K562 (cell line): ENCODE measurements around the gene FOXR1. TPM values are rescaled to one million over a fixed set of nuclear protein-coding genes. Genes with fewer than 3 reads are reported as not detected.
A peak's percentile ranks its signal among the peaks of the same experiment; 100 is the strongest.

Experiments used
- ATAC-seq: fragments of 200-7000 bp; cut with Tn5 transposase; 3 replicates; pipeline ENCODE4 v1.9.1; 2020; ENCODE audit warnings: moderate library complexity
- BruUV-seq: library from RNA; stranded (reverse); fragments of 400-500 nt; replicated peaks from 2 replicates; lab custom pipeline; 2021; lab: Mats Ljungman, UMichigan
- CTCF ChIA-PET: fragments of 300-600 bp; formaldehyde crosslinking; extraction: SDS; loops from one replicate; lab custom pipeline; 2021; ENCODE audit warnings: low intra/inter-chr PET ratio; lab: Yijun Ruan, JAX
- POLR2A ChIA-PET: fragments of 300-600, 350-650 bp; sonication (Branson Sonifier 250); formaldehyde crosslinking; extraction: SDS; loops from one replicate; lab custom pipeline; 2021; ENCODE audit warnings: antibody characterized with exemption, inconsistent platforms; lab: Yijun Ruan, JAX
- DNase-seq, 4 experiments: peaks; one replicate each; pipeline versions ENCODE4 v3.0.0 to v3.0.0-alpha.2; 2011 to 2018; ENCODE audit warnings: low spot score in 3 of 4, mixed read lengths in 3 of 4; ENCODE audit errors: extremely low read depth in 1 of 4
- FAIRE-seq: peaks from 2 replicates; lab custom pipeline; 2011; peaks lifted over from hg19 to GRCh38; lab: Jason Lieb, UNC
- H2AFZ ChIP-seq: 2 replicates; pipeline ENCODE4 v1.6.0; 2011; ENCODE audit warnings: low read depth, low read length, control low read depth, inconsistent platforms
- H3K27ac ChIP-seq: fragments of 200-600 bp; 3 replicates; pipeline ENCODE4 v1.8.0; 2011; ENCODE audit warnings: low read depth, mild to moderate bottlenecking, control low read depth, inconsistent platforms, low read length, moderate library complexity, mixed read lengths; ENCODE audit errors: extremely low read depth
- H3K27me3 ChIP-seq, 2 experiments: fragments of 300-600 bp in 1 of 2; 2 replicates in 1 of 2; 3 replicates in 1 of 2; pipeline versions ENCODE4 v1.6.0 to v1.8.0; 2011; ENCODE audit warnings: inconsistent platforms in 2 of 2, low read length in 2 of 2, mild to moderate bottlenecking in 1 of 2, mixed read lengths in 1 of 2, moderate library complexity in 1 of 2; ENCODE audit not compliant: control insufficient read depth in 2 of 2, insufficient read depth in 2 of 2
- H3K36me3 ChIP-seq: fragments of 300-600 bp; 3 replicates; pipeline ENCODE4 v1.8.0; 2011; ENCODE audit warnings: mild to moderate bottlenecking, low read length, inconsistent platforms; ENCODE audit not compliant: control insufficient read depth, insufficient read depth
- H3K4me1 ChIP-seq, 2 experiments: fragments of 200-600 bp in 1 of 2; replicated peaks in 1 of 2; 2 replicates in 1 of 2; 3 replicates in 1 of 2; pipeline versions ENCODE4 v1.5.1 to v1.8.0; 2011; ENCODE audit warnings: inconsistent platforms in 2 of 2, low read length in 2 of 2, mild to moderate bottlenecking in 1 of 2, mixed read lengths in 1 of 2, moderate library complexity in 1 of 2; ENCODE audit not compliant: control insufficient read depth in 2 of 2, insufficient read depth in 2 of 2
- H3K4me2 ChIP-seq: 2 replicates; pipeline ENCODE4 v1.6.1; 2011; ENCODE audit warnings: low read length, control low read depth, inconsistent platforms, mixed read lengths; ENCODE audit not compliant: insufficient read depth
- H3K4me3 ChIP-seq: fragments of 200-600 bp; sonication (generic), shearing (Covaris generic); 2 replicates; pipeline ENCODE4 v1.5.1; 2016; ENCODE audit warnings: control low read depth, inconsistent platforms
- H3K79me2 ChIP-seq: fragments of 200-600 bp; 3 replicates; pipeline ENCODE4 v1.8.0; 2011; ENCODE audit warnings: low read length, inconsistent platforms; ENCODE audit not compliant: control insufficient read depth, insufficient read depth
- H3K9ac ChIP-seq, 2 experiments: 2 replicates each; pipeline versions ENCODE4 v1.6.0 to v1.6.1; 2011; ENCODE audit warnings: low read depth in 2 of 2, low read length in 2 of 2, control low read depth in 1 of 2, inconsistent platforms in 1 of 2, mild to moderate bottlenecking in 1 of 2, mixed read lengths in 1 of 2; ENCODE audit not compliant: insufficient read depth in 1 of 2
- H3K9me1 ChIP-seq: one replicate; pipeline ENCODE4 v1.6.0; 2011; ENCODE audit warnings: inconsistent platforms, mild to moderate bottlenecking, low read length, moderate library complexity; ENCODE audit not compliant: control insufficient read depth, insufficient read depth
- H3K9me3 ChIP-seq: replicated peaks from 2 replicates; pipeline ENCODE4 v1.5.1; 2011; ENCODE audit warnings: low read depth, low read length, inconsistent platforms; ENCODE audit not compliant: control insufficient read depth, insufficient read depth
- H4K20me1 ChIP-seq: replicated peaks from 2 replicates; pipeline ENCODE4 v1.6.1; 2011; ENCODE audit warnings: low read length, inconsistent platforms, mixed read lengths; ENCODE audit not compliant: control insufficient read depth, insufficient read depth
- C11orf30 ChIP-seq: fragments of 450-650 bp; IDR thresholded peaks from 2 replicates; pipeline ENCODE4 v1.6.1; 2016; ENCODE audit warnings: low read depth, mild to moderate bottlenecking
- CLOCK ChIP-seq: fragments of 250-450 bp; sonication (Bioruptor Pico); IDR thresholded peaks from 2 replicates; pipeline ENCODE4 v1.4.0; 2020; ENCODE audit warnings: mild to moderate bottlenecking, moderate library complexity, borderline replicate concordance
- EGR1 ChIP-seq: fragments of 450-650 bp; conservative IDR thresholded peaks from 2 replicates; pipeline ENCODE4 v1.6.1; 2017; ENCODE audit warnings: mild to moderate bottlenecking
- ETV1 ChIP-seq: fragments of 450-650 bp; conservative IDR thresholded peaks from 2 replicates; pipeline ENCODE4 v1.6.1; 2016; ENCODE audit warnings: missing genetic modification characterization, control low read depth, low read depth, missing compliant biosample characterization
- FIP1L1 ChIP-seq: fragments of 200-400 bp; formaldehyde crosslinking; IDR thresholded peaks from 2 replicates; pipeline ENCODE4 v1.6.1; 2018; ENCODE audit warnings: mild to moderate bottlenecking, low read depth, low read length; ENCODE audit not compliant: poor library complexity, severe bottlenecking
- MAFG ChIP-seq: fragments of 450-650 bp; conservative IDR thresholded peaks from 2 replicates; pipeline ENCODE4 v1.6.1; 2016; ENCODE audit warnings: missing genetic modification characterization, missing compliant biosample characterization
- MCM7 ChIP-seq, 2 experiments: fragments of 450-650 bp; IDR thresholded peaks; 2 replicates each; pipeline ENCODE4 v1.6.1; 2016 to 2018
- NUFIP1 ChIP-seq: fragments of 450-650 bp; IDR thresholded peaks from 2 replicates; pipeline ENCODE4 v1.6.1; 2018; ENCODE audit not compliant: partially characterized antibody
- PRDM10 ChIP-seq: fragments of 450-650 bp; IDR thresholded peaks from 2 replicates; pipeline ENCODE4 v1.6.1; 2018; ENCODE audit not compliant: partially characterized antibody
- RBM25 ChIP-seq: fragments of 200-400 bp; formaldehyde crosslinking; IDR thresholded peaks from 2 replicates; pipeline ENCODE4 v1.6.1; 2018; ENCODE audit warnings: low read length, low read depth, moderate library complexity; ENCODE audit not compliant: severe bottlenecking
- SIRT6 ChIP-seq: IDR thresholded peaks from one replicate; pipeline ENCODE4 v1.6.1; 2012; ENCODE audit warnings: low read depth, mild to moderate bottlenecking, control low read depth, inconsistent platforms, low read length, moderate library complexity
- TAF15 ChIP-seq: fragments of 200-400 bp; formaldehyde crosslinking; IDR thresholded peaks from 2 replicates; pipeline ENCODE4 v1.6.1; 2017; ENCODE audit warnings: mild to moderate bottlenecking, low read depth, low read length, moderate library complexity
- ZNF239 ChIP-seq: fragments of 250-450 bp; sonication (Bioruptor Pico); IDR thresholded peaks from 2 replicates; pipeline ENCODE4 v1.4.0; 2020; ENCODE audit warnings: mild to moderate bottlenecking
- ZNF263 ChIP-seq: sonication (generic); formaldehyde crosslinking; IDR thresholded peaks from 2 replicates; pipeline ENCODE4 v1.8.0; 2022; ENCODE audit warnings: mild to moderate bottlenecking, missing genetic modification reagents, borderline replicate concordance
- WGBS: fragments of 100-300 bp; shearing (Covaris generic); methylation state at CpG from one replicate; pipeline ENCODE4 v1.1.6; 2016; ENCODE audit warnings: low coverage, mixed read lengths; ENCODE audit not compliant: insufficient coverage; ENCODE audit errors: missing lambda C conversion rate; 5-methylcytosine and 5-hydroxymethylcytosine counted together
- in situ Hi-C: fragments of 300-500 bp; cut with MboI; formaldehyde crosslinking; loops from 4 replicates; pipeline ENCODE4 v1.15.0; 2018; ENCODE audit warnings: inconsistent platforms, mixed read lengths
- intact Hi-C: fragments of 100-400 bp; cut with micrococcal nuclease; formaldehyde crosslinking; loops from 2 replicates; pipeline ENCODE4 v1.14.2; 2022
- polyA plus RNA-seq, 8 experiments: library from polyadenylated mRNA; depleted of rRNA in 4 of 8; stranded (reverse) in 5 of 8; unstranded in 3 of 8; fragments of >200 nt; fragmentation: Nextera tagmentation in 2 of 8; fragmentation: Illumina TruSeq in 1 of 8; extraction: Ambion mirVana in 2 of 8; extraction: Trizol in 1 of 8; gene quantifications; 2 replicates each; pipeline versions ENCODE4 v1.2.1 to v1.2.3, GENCODE V29; 2011 to 2014; ENCODE audit warnings: inconsistent platforms in 1 of 8, missing spikeins in 1 of 8
- total RNA-seq, 7 experiments: library from RNA; depleted of rRNA in 6 of 7; stranded (reverse); fragments of >200 nt in 6 of 7; fragmentation: Illumina TruSeq in 2 of 7; extraction: Trizol in 2 of 7; gene quantifications; 2 replicates each; pipeline versions ENCODE4 v1.2.1 to v1.2.3, GENCODE V29; 2011 to 2021; ENCODE audit warnings: low replicate concordance in 1 of 7

Gene FOXR1
- total and polyA plus RNA-seq, 9 of the 15 experiments (the other 6 are each of a cell fraction or from before 2014, with no cell fraction given): not detected

- DNase-seq (peak; percentile 43 to 79 (median 51)), ATAC-seq (peak; percentile 46), FAIRE-seq (peak; percentile 84)
- Histone ChIP-seq H3K36me3 (peaks cover 47% of the 10 kb centered on the region), H3K79me2 (peaks cover 39% of the 10 kb centered on the region), H3K9me3 (no peaks in the 10 kb centered on the region), H3K27me3 (no peaks in the 10 kb centered on the region), H3K9ac (peak overlapping the region; percentile 86 to 99; a peak in 3 of 4 replicates), H3K4me3 (peak overlapping the region; percentile 92), H3K27ac (peak overlapping the region; percentile 92), H3K4me1 (peaks cover 40 to 49% of the 10 kb centered on the region in 2 experiments), H4K20me1 (peaks cover 16% of the 10 kb centered on the region), H3K4me2 (peak overlapping the region; percentile 98), H2AFZ (peak overlapping the region; percentile 35; the same call in 1 of the 2 replicates), H3K9me1 (no peaks in the 10 kb centered on the region)
- intact Hi-C loops (loop anchor here (1.0 to 2.0 kb wide), 2 partner anchors 11 to 71 kb away; partner anchors contain the start of genes DPAGT1, RPS25 and TRAPPC4), in situ Hi-C loops (no loop called here)
- TSS peak; percentile 58 for BruUV-seq
- CTCF ChIA-PET: no interaction called here
- WGBS: 7% methylated on average over 10 of the region's 10 CpGs
- POLR2A ChIA-PET: interaction anchor here (0.6 to 1.2 kb wide), 7 partner anchors 11 to 294 kb away, joined by 3 to 4 read pairs (median 4); partner anchors contain the start of gene VPS11
- TF ChIP-seq MCM7 (IDR thresholded peaks at IDR 0.05) (no peak), PRDM10 (peak; percentile 9), ZNF263 (CRISPR knock-in tag) (peak; percentile 68; the same call in 1 of the 2 replicates), ZNF239 (CRISPR knock-in tag) (no peak), C11orf30 (peak; percentile 98), FIP1L1 (no peak), MAFG (peak; percentile 95), NUFIP1 (no peak), TAF15 (no peak), EGR1 (peak; percentile 37), SIRT6 (no peak), ETV1 (peak; percentile 2; the same call in 1 of the 2 replicates), CLOCK (CRISPR knock-in tag) (no peak), RBM25 (no peak)
Measured at GRCh38 chr11:119029340-119030028, 57.9 kb downstream of the FOXR1 start.
